DND-41 (cell line): ENCODE measurements around the gene NAALAD2.

Source experiments
- ATAC-seq: fragments of 200-7000 bp; cut with Tn5 transposase; 3 replicates; pipeline ENCODE4 v1.9.1; 2021; ENCODE audit warnings: low read depth; ENCODE audit not compliant: insufficient read depth
- DNase-seq: peaks from one replicate; pipeline ENCODE4 v3.0.0-alpha.2; 2020
- H2AFZ ChIP-seq: 2 replicates; pipeline ENCODE4 v1.6.0; 2012; ENCODE audit warnings: low read depth, low read length
- H3K27ac ChIP-seq: 2 replicates; pipeline ENCODE4 v1.5.1; 2012; ENCODE audit warnings: low read length, inconsistent platforms
- H3K27me3 ChIP-seq: fragments of 200-600 bp; sonication (generic); 2 replicates; pipeline ENCODE4 v1.6.0; 2012; ENCODE audit warnings: low read length, mild to moderate bottlenecking, inconsistent platforms; ENCODE audit not compliant: insufficient read depth, poor library complexity
- H3K36me3 ChIP-seq: 2 replicates; pipeline ENCODE4 v1.5.1; 2012; ENCODE audit warnings: low read length, inconsistent platforms; ENCODE audit not compliant: insufficient read depth
- H3K4me1 ChIP-seq: 2 replicates; pipeline ENCODE4 v1.5.1; 2012; ENCODE audit warnings: mild to moderate bottlenecking, low read length; ENCODE audit not compliant: insufficient read depth
- H3K4me2 ChIP-seq: 2 replicates; pipeline ENCODE4 v1.6.0; 2012; ENCODE audit warnings: mild to moderate bottlenecking, moderate library complexity, low read length, inconsistent platforms; ENCODE audit not compliant: insufficient read depth
- H3K4me3 ChIP-seq, 2 experiments: fragments of 200-600 bp in 1 of 2; shearing (Covaris generic) in 1 of 2; 2 replicates each; pipeline ENCODE4 v1.5.1; 2012 to 2016; ENCODE audit warnings: inconsistent platforms in 2 of 2, low read length in 2 of 2, mild to moderate bottlenecking in 2 of 2, low read depth in 1 of 2, moderate library complexity in 1 of 2
- H3K79me2 ChIP-seq: 2 replicates; pipeline ENCODE4 v1.6.0; 2012; ENCODE audit warnings: low read length, inconsistent platforms; ENCODE audit not compliant: insufficient read depth
- H3K9ac ChIP-seq: 2 replicates; pipeline ENCODE4 v1.6.0; 2012; ENCODE audit warnings: low read depth, mild to moderate bottlenecking, inconsistent platforms, low read length, moderate library complexity
- H3K9me3 ChIP-seq: 2 replicates; pipeline ENCODE4 v1.5.1; 2012; ENCODE audit warnings: low read length, moderate library complexity, mild to moderate bottlenecking, inconsistent platforms; ENCODE audit not compliant: insufficient read depth, severe bottlenecking
- H4K20me1 ChIP-seq: 2 replicates; pipeline ENCODE4 v1.6.0; 2012; ENCODE audit warnings: low read length; ENCODE audit not compliant: insufficient read depth
- EZH2 ChIP-seq: IDR thresholded peaks from 3 replicates; pipeline ENCODE4 v1.6.1; 2012; ENCODE audit warnings: borderline replicate concordance, low read depth, mild to moderate bottlenecking, moderate library complexity, low read length, inconsistent platforms; ENCODE audit not compliant: severe bottlenecking
- TF ChIP-seq, protein P1 (sequence below): IDR thresholded peaks from 2 replicates; pipeline ENCODE4 v1.5.1; 2012; ENCODE audit warnings: borderline replicate concordance, low read length, moderate library complexity, mild to moderate bottlenecking; ENCODE audit not compliant: poor library complexity, severe bottlenecking; ENCODE audit errors: extremely low read depth

Gene NAALAD2

DNA sequence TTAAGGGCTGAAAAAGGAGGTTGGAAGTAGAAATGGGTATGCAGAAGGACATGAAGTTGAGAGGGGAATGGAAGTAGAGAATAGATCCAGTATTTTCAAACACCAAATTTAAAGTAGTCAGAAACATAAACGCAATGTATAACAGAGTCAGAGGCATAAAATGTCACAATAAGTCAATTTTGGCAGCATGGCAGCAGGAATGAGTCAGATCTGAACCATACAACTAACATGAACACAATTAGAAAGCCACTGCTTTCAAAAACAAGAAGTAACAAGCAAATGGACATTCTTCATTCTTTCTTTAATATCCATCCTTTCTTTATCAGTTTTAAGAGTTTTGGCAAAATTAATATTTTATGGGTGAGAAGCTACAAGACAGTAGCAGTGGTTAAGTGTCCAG lies 85.9 kb downstream of the NAALAD2 start:
- ATAC-seq (no peak), DNase-seq (no peak)
- Histone ChIP-seq H3K9ac (peak overlapping the region; percentile 66), H3K4me3 (peak overlapping the region; percentile 2 to 83; a peak in 2 of 4 replicates), H2AFZ (no peak overlapping the region), H3K36me3 (peaks cover 35% of the 10 kb centered on the region), H3K79me2 (peaks cover 86% of the 10 kb centered on the region), H3K4me1 (peaks cover 65% of the 10 kb centered on the region), H3K9me3 (no peaks in the 10 kb centered on the region), H4K20me1 (peaks cover 61% of the 10 kb centered on the region), H3K4me2 (peak overlapping the region; percentile 83), H3K27ac (peak overlapping the region; percentile 8; the same call in 1 of the 2 replicates), H3K27me3 (no peaks in the 10 kb centered on the region)
- TF ChIP-seq, protein P1, sequence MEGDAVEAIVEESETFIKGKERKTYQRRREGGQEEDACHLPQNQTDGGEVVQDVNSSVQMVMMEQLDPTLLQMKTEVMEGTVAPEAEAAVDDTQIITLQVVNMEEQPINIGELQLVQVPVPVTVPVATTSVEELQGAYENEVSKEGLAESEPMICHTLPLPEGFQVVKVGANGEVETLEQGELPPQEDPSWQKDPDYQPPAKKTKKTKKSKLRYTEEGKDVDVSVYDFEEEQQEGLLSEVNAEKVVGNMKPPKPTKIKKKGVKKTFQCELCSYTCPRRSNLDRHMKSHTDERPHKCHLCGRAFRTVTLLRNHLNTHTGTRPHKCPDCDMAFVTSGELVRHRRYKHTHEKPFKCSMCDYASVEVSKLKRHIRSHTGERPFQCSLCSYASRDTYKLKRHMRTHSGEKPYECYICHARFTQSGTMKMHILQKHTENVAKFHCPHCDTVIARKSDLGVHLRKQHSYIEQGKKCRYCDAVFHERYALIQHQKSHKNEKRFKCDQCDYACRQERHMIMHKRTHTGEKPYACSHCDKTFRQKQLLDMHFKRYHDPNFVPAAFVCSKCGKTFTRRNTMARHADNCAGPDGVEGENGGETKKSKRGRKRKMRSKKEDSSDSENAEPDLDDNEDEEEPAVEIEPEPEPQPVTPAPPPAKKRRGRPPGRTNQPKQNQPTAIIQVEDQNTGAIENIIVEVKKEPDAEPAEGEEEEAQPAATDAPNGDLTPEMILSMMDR = no peak
- TF ChIP-seq EZH2 = no peak

DNA sequence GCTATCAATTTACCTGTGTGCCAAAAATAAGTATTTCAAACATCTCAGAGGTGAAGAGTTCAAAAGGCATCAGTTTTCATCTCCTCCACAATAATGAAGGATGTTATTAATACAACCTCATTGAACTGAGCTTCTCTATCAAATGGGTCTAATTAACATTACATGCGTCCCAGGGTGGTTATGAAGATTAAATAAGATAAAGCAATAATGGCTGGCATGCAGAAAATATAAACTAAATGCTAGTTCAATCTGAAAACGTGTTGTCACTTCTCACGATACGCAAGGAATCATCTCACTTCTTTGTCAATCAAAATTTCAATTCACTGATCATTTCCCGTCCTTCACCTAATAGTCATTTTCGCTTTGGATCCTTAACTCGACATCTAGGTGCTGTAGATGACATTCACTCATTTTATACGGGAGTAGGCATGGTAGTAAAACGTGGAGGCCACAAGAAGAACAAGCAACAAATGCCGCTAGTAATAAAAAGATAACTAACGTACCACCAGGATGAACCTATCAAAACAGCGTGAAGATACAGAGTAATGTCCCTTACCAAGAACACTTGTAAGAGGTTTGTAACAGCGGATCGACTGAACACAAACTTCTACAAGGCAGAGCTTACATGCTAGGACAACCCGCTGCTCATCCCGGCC lies 87.5 kb downstream of the NAALAD2 start:
- Histone ChIP-seq H3K9me3 (no peaks in the 10 kb centered on the region), H4K20me1 (peaks cover 51% of the 10 kb centered on the region), H3K9ac (peak overlapping the region; percentile 66), H3K79me2 (peaks cover 70% of the 10 kb centered on the region), H2AFZ (peak overlapping the region; percentile 93), H3K27ac (peak overlapping the region; percentile 84), H3K4me1 (peaks cover 59% of the 10 kb centered on the region), H3K36me3 (peaks cover 19% of the 10 kb centered on the region), H3K27me3 (no peaks in the 10 kb centered on the region), H3K4me3 (peak overlapping the region; percentile 53 to 83), H3K4me2 (peak overlapping the region; percentile 83)
- ATAC-seq (no peak; the same call in 2 of the 3 replicates), DNase-seq (no peak)
- TF ChIP-seq, protein P1 = no peak
- TF ChIP-seq EZH2 = no peak

DNA sequence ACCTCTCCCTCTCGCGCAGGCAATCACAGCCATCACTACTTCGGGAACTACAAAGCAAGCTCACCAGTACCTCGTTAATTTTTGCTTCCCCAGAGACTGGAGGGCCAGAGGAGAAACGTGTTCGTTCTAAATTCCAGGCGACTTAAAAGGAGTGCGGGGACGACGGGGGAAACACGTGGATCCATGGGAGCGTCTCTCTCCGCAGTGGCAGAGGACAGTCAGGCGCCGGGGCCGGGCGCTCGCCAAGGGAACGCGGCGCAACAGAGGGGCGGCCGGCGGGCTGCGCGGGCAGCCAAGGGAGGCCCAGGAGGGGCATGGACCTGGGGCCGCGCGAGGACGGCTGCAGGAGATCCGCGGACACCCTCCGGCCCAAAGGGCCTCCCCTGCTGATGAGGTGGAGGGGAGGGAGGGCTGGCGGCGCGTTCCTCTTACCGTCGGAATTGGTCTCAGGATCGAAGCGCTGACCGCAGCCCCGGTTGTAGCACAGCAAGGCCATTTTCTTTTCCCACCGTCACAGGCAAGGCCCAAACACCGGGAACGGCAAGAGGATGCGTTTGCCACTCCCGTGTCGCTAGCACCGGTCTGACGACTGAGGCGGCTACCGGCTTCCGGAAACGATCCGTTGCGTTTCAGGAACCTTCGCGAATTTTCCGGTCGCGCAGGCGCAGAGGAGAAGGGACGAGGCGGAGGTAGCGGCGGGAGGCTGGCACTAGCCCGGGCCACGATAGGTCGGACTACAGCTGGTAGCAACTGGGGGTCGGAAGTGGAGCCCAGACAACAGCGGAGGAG lies 88.2 kb downstream of the NAALAD2 start, which contains the start of gene CHORDC1:
Gene CHORDC1 (minus strand): TSS at position 591 of the 789 bp plus-strand sequence. CDS start 95 bp downstream, at position 496.
- Histone ChIP-seq H2AFZ (peak within 1 kb of the TSS; percentile 93), H3K9ac (peak within 1 kb of the TSS; percentile 66), H3K9me3 (no peaks in the 10 kb centered on the region), H3K4me2 (peak within 1 kb of the TSS; percentile 83), H3K4me1 (peaks cover 54% of the 10 kb centered on the region), H3K4me3 (peak within 1 kb of the TSS; percentile 53 to 83), H4K20me1 (peaks cover 44% of the 10 kb centered on the region), H3K27ac (peak within 1 kb of the TSS; percentile 84), H3K79me2 (peaks cover 63% of the 10 kb centered on the region), H3K27me3 (no peaks in the 10 kb centered on the region), H3K36me3 (peaks cover 12% of the 10 kb centered on the region)
- TF ChIP-seq, protein P1 = no peak
- TF ChIP-seq EZH2 = no peak
- DNase-seq = peak; percentile 91
- peak; percentile 88 for ATAC-seq
